GM18907 (cell line): ENCODE data around the gene UBR4.

Experiments
- ATAC-seq: cut with Tn5 transposase; IDR thresholded peaks from one replicate; pipeline ENCODE4 v1.9.1; 2021; ENCODE audit warnings: mild to moderate bottlenecking, moderate library complexity; ENCODE audit not compliant: unreplicated experiment

Gene UBR4

DNA sequence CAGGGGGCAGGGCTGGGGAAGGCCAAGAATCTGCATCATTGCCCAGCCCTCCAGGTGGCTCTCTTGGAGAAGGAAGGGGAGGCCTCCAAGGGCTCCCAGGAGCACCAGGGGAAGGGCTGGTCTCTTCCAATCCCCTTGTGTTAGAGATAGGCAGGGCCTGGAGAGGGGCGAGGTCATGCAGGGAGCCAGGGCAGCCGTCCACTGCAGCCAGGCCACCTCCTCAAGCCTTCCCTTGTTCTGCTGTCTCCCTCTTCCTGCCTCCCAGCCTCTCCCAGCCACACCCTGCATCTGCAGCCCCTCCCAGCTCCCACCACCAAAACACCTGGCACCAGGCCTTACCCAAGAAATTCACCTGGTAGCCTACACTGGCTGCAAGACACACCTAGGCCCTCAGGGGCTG, 148.3 kb downstream of the UBR4 start:
- no peak for ATAC-seq

DNA sequence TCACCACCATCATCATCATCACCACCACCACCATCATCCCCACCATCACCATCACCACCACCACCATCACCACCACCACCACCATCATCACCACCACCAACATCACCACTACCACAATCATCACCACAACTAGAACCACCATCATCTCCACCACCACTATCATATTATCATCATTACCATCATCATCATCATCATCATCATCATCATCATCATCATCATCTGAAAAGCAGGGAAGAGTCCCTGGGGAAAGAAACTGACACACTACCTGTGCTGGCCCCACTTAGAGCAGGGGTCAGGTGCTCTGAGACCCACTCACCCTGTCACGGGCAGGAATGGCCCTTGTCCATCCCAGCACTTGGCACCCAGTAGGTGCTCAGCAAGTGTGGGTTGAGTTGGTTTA, 148.7 kb downstream of the UBR4 start:
- ATAC-seq, result no peak

DNA sequence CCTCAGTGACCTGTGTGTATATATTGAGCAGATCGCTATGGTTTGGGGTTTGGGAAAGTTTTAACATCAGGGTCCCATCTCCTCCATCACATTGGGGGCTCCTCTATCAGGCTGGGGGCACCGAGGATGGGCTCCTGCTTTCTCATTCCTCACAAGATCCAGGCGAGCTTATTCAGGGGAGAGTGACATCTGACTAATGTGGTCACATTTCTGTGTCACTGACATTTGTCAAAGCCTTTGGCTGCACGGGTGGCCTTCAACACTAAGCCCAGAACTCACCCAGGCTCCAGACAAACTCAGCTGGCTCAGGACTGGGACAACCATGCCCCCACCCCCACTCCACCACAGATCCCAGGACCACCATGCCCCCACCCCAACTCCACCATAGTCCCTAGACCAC, 150.3 kb downstream of the UBR4 start:
- ATAC-seq, result no peak

DNA sequence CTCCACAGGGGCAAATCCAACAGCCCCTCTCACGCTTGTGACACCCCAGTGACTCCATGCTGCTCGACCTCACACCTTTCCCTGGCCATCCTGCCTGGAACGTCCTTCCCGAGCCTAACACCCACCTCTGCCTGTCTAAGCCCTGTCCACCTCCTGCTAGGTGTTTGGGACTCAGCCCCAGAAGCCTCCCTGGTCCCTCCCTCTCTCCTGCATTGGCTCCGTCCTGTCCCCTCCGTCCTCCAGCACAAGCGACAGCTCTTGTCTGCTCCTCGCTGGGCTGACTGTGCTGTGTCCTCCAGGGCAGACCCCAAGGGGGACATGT, 151.6 kb downstream of the UBR4 start:
- no peak for ATAC-seq

DNA sequence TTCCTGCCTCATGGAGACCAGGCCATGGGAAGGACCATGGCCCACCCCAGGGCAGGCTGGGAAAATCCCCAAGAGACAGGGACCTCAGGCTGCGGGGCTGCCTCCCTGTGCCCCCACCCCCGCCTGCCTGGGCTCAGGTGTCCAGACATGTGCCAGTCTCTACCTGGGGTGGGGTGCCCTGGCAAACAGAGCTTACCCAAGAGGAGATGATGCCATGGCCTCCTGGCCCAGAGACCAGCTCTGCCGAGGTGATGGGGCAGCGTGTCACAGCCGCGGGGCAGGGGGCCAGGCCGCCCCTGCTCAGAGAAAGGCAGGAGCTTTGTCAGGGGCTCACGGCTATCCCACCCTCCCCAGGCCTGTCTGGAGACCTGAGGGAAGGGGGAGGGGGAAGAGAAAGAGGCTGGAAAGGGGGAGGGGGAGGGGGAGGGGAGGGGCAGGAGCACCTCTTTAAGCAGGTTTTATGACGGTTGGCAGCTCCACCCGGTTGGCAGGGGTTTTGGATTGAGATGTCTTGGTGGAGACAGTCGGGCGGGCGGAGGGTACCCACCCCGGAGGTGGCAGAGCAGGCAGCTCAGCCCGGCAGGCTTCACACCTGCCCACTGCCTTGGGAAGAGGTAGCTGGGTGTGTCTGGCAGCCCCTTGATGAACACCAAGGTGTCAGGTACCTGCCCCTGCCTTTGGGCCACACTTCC, 152.1 kb downstream of the UBR4 start:
- ATAC-seq, result no peak

DNA sequence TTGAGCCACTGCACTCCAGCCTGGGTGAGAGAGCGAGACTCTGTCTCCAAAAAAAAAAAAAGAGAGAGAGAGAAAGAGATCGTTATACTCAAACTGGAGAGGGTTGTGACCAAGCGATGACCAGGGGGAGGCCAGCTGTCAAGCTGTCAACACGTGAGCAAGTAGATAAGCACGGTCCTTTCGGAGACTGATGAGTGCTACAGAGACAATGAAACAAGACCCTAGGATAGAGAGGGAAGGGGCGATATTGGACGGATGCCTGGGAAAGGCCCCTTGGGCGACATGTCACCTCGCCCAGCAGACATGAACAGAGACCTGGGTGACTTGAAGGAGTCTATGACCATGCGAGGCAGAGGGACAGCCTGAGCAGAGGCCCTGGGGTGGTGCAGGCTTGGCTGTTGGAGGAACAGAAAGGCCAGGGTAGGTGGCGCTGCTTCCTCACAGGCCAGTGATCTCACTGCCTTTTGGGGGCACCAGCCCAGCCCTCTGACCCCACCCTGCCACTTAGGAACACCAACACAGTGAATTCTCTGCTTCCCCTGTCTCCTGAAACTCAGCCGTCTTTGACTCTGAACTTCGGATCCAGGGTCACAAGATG, 152.8 kb downstream of the UBR4 start:
- no peak for ATAC-seq

DNA sequence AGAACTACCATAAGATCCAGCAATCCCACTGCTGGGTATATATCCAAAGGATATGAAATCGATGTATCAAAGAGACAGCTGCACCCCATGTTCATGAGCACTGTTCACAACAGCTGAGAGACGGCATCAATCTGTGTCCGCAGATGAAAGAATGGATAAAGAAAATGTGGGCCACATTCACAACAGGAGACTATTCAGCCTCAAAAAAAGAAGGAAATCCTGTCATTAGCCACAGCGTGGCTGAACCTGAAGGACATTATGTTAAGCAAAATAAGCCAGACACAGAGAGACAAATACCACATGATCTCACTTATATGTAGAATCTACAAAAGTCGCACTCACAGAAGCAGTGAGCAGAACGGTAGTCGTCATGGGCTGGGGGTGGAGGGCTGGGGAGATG, 154.4 kb downstream of the UBR4 start:
- no peak for ATAC-seq

DNA sequence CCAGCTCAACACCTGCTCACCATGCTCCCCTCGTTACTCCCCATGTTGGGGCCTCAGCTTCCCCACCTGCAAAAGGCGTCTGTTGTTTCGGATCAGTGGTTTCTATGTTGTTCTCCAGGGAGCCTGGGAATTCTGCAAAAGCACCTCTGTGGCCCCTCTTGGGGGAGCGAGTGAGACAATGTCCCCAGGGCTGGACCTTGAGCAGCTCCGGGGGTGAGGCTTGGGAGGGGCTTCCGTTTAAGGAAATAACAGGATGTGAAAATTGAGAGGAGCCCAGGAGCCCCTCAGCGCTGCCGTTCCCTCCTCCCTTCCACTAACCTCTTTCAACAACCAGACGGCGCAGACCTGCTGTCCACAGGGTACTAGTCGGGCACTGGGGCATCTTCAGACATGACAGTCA, 155.1 kb downstream of the UBR4 start:
- ATAC-seq, result no peak

DNA sequence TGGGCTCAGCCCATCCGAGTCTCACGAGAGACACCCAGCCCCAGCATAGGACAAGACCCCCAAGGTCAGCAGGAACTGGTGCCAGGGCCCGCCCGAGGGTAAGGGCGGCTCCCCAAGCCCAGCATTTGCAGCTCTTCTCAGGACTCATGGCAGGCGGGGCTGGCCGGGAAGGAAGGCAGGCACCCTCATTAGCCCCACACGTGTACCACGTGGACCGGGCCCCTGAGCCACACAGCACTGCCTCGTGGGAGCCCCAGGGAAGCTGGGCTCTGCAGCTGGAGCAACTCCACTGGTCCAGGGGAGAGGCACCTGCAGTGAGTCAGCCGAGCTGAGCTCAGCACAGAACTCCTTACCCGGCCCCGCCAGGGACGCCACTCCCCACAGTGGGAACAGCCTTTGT, 155.8 kb downstream of the UBR4 start:
- no peak for ATAC-seq

DNA sequence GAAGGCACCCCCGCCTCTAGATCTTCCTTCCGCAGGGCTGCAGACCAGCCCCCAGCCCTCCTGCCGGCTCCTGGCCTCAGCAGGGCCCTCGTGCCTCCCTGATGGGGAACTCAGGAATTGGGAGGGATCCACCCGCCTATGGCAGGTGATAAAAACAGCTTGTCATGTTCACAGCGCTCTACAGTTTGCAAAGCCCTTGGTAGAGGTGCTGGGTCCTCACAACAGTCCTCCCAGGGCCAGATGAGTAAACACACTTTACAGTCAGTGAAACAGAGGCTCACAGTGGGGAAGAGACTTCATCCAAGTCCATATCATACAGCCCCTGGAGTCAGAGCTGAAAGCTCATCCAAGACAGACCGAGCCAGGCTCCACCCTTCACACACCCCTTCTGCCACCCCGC, 156.6 kb downstream of the UBR4 start:
- ATAC-seq, result no peak

DNA sequence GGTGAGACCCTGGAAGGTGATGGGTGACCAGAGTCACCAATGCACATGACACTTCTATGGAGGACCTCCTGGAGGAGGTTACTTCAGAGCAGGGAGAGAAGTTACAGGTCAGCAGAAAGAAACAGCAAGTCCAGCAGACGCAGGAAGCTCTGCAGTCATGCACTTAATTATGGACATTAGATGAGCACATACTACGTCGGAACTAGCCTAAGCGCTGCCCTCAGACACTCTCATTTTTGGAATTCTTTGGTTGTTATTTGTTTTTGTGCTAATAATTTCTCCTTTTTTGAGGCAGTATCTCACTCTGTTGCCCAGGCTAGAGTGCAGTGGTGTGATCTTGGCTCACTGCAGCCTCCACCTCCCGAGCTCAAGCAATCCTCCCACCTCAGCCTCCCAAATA, 160.3 kb downstream of the UBR4 start:
- no peak for ATAC-seq

DNA sequence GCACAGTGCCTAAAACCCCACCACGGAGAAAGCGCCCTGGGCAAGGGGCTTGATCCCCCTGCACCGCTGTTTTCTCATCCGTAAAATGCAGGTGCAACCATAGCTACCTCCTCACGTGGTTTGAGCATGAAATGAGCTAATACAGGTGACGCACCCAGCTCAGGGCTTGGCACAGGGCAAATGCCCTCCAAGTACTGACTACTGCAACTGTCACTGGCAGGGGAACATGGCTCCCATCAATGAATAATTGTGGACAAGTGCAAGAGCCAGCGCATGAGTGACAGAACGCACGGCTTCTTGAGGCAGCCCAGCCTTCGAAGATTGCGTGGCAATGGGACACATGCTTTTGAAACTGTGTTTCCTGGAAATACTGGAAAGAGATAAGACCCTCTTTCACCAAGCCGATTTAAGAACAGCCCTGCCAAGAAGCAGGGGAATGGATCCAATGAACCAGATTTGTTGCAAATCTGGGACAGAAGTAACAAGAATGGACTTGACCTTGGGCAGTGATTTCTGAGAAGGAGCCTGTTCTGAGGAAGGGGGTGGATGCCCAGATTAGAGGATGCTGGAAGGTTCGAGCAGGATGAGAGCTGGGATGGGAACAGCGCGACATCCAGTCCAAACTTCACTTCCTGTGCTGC, 160.8 kb downstream of the UBR4 start:
- no peak for ATAC-seq

DNA sequence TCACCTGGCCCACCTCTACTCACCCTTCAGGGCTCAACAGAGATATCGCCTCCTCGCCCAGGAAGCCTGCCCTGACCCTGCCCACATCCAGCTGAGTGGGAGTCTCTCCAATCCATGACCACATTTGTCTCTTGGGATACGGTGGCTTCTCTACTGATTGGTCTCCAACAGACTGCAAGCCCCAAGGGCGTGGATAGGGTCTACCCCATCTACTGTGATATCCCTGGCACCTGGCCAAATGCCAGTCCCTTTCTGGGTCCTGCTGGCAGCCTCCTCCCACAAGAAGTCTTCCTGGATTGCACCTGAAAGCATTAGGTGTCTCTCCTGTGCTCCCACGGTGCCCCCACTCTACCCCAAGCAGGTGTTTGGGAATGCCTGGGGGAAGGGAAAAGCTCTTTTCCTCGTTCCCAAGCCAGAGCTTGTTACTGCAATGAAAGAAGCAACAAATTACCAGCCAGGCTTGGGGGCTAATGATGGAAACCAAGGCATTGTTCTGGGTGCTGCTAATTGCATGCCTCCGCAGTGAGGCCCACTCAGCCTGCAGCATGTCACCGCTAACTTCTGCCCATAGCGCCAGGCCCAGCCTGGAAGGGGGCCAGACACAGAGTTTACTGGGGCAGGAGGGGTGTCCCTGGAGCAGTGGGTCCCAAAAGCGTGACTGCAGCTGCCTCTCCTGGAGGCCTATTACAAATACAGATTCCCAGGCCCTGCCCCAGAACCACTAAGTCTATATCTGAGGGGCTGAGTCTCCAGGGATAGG, 162.9 kb downstream of the UBR4 start:
- no peak for ATAC-seq

DNA sequence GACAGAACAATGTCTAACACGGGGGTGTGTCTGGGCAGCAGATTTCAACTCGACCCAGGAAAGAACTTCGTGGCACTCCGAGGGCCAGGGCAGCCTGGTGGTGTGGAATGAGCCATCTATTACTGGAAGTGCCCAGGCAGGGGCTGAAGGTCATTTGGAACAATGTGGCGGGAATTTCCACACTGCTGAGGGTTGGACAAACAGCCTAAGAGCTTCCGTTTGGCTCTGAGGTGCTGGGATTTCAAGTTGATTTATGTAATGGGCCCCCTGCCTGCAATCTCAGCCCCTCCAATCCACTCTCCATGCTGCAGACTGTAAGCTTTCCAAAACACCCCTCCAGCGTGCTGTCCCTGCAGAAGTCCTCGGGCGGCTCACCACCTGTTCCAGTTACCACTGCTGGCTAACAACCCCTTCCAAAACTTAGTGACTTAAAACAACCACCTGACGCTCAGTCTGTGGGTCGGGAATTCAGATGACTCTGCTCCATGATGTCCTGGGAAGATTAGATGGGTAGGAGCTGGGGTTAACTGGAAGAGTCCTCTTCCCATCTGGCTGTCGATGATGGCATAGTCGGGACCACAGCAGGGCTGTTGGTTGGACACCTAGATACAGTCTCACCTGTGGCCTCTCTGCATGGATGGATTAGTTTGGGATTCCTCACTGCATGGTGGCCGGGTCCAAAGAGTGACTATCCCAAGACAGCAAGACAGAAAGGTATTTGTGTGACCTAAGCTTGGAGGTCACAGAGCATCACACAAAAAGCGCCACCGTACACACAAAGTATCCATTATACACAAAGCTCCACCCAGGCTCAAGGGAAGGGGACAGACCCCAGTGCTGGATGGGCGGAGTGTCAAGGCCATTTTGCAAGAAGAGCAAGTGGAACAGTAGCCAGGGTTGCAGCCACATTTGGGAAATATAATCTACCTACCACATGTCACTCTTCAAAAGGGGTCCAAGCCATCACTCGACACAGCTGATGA, 163.9 kb downstream of the UBR4 start:
- no peak for ATAC-seq

DNA sequence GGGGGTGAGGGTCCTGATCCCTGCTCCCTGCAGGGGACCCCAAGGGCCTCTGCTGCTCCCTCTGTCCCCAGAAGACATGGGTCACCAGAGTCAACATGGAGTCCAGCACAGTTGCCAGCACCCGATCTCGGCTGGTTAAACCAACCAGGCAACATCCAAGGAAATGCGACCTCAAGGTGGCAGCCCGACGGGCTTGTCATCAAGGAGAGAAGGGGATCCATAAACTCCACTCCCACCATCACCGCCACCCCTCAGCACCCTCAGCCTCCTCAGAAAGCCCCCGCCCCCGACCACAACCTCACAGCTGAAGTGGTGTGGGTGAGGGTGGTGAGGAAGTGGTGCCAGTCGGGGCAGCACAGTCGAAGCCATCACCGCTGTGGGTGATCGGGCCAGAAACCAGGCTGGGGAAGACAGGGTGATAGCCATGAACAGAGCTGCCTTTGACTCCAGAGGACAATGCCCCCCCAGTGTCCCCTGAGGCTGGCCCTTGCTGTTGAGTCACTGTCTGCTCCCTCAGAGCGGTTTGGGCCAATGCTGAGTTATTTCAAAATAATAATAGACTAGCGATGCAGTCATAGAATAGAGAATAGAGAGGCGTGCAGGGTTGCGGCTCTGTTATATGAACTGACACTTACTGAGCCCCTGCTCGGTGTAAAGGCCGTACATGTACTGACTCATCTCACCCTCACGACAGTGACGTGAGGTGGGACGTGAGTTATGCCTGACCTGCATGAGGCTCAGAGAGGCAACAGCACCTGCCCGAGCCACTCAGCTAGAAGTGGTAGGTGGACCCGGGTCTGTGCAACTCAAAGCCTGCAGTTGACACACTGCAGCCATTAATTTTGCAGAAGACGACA, 164.9 kb downstream of the UBR4 start:
- no peak for ATAC-seq

DNA sequence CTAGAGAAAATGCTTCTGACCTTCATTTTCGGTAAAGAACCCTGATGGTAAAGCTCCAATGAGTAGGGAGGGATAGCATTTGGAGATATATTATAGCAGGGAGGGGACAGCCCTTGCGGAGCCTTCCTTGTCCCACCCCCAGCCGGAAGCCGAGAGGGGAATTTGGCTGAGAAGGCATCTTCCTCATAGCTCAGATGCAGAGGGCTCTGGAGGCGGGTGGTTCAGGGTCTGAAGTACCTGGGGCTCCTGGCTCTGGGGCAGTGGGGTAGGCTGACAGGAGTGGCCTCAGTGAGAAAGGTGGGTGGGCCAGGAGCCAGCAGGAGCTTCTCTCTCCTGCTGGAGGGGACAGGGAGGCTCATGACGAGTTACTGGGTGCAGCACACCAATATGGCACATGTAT, 165.6 kb downstream of the UBR4 start:
- no peak for ATAC-seq

DNA sequence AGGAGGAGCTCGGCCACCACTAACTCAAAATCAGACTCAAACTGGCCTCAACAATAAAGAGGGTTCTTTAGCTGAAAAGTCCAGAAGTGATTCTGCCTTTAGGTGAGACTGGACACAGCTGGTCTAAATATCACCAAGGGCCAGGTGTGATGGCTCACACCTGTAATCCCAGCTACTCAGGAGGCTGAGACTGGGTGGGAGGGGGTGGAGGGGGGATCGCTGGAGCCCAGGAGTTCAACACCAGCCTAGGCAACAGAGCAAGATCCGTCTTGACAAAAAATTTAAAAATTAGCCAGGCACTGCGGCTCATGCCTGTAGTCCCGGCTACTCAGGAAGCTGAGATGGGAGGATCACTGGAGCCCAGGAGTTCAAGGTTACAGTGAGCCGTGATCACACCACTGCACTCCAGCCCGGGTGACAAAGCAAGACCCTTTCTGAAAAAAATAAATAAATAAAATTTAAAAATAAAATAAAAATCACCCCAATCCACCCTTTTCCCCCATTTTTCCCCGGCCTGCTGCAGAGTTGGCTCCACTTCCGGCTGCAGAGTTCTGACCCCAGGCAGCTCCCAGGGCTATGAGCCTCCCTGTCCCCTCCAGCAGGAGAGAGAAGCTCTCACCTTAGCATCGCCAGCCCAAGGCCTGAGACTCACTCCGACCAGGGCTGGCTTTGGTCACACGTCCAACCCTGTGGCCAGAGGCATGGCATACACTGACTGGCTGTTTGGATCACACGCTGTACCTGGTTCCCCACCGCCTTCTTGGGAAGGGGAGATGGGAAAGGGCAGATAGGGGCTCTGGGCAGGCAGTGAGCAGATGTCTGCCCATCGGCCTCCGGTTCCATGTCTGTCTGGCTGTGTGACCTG, 166.3 kb downstream of the UBR4 start:
- ATAC-seq, result no peak

DNA sequence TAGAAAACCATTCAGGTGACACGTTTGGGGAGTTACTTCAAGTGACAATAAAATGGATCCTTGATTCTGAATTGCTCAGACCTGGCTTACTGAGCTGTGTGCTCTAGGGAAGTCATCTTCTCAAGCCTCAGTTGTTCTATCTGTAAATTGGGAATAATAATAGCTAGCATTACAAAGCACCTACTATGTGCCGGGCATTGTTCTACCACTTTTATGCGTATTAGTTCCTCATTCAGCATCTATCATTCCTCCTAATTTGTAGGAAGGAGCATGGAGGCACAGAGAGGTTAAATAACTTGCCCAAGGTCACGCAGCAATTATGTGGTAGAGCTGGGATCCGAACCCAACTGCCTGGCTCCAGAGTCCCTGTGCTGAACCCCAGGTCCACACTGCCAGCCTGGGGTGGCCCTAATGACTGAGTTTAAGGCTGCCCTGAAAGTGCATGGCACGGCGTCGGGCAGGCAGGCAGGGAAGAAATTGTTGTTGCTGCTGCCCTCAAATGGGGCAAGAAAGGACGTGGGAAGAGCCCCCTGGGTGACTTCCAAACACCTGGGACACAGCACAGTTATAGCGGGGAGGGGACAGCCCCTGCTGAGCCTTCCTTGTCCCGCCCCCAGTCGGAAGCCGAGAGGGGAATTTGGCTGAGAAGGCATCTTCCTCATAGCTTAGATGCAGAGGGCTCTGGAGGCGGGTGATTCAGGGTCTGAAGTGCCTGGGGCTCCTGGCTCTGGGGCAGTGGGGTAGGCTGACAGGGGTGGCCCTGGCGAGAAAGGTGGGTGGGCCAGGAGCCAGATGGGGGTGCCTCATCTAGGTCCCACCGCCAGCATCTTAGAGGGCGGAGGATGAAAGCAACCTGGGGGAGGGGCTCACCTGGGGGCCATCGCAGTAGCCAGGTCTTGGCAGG, 167.1 kb downstream of the UBR4 start:
- ATAC-seq, result no peak
